ENCODE data around the gene DYNLL2.

- TF ChIP-seq CTCF (conservative IDR thresholded peaks at IDR 0.05; ENCODE audit: low read length): no peak
- TF ChIP-seq EZH2phosphoT487 (IDR thresholded peaks at IDR 0.05; ENCODE audit: borderline replicate concordance): no peak
These were observed 30.7 kb downstream of the DYNLL2 start for GRCh38 chr17:58113947-58114346.

All from Loucy (cell line).